ENCODE results near the gene SRPK3.
"Not testable (repeated sequence)": the region's sequence is repeated elsewhere in the genome, so short reads cannot be mapped to it uniquely, and the experiment has no call there.

The SRPK3 gene, protein sequence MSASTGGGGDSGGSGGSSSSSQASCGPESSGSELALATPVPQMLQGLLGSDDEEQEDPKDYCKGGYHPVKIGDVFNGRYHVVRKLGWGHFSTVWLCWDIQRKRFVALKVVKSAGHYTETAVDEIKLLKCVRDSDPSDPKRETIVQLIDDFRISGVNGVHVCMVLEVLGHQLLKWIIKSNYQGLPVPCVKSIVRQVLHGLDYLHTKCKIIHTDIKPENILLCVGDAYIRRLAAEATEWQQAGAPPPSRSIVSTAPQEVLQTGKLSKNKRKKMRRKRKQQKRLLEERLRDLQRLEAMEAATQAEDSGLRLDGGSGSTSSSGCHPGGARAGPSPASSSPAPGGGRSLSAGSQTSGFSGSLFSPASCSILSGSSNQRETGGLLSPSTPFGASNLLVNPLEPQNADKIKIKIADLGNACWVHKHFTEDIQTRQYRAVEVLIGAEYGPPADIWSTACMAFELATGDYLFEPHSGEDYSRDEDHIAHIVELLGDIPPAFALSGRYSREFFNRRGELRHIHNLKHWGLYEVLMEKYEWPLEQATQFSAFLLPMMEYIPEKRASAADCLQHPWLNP

DNA sequence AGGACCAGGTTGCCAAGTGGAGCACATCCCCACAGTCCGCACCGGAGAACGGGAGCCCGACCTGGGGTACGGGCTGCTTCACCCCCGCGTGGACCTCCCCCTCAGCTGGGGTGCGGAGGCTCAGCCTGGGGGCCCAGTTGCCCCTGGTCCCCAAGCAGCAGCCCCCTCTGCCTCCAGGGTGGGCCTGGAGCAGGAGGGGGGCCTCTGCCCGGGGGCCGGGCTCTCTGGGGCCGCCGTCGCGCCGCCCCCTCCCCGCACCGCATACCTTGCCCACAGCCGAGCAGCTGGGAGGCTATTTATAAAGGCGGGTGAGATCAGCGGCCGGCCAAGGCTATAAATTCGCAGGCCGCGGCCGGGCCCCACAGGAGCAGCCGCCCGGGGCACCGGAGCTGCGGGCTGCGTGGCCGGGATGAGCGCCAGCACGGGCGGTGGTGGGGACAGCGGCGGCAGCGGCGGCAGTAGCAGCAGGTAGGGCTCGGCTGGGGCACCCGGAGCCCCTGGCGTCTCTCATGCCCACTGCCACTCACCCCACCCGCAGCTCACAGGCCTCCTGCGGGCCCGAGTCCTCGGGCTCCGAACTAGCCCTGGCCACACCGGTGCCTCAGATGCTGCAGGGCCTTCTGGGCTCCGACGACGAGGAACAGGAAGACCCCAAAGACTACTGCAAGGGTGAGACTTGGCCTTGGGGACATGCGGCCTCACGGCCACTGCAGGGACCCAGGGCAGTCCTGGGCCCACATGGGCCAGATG is at the start of gene SRPK3:
SRPK3 (plus strand) TSS at position 364 of the 750 bp plus-strand sequence; CDS start at position 410, 46 bp downstream.
- peak; percentile 72 for DNase-seq (ENCODE audit: low spot score)

DNA sequence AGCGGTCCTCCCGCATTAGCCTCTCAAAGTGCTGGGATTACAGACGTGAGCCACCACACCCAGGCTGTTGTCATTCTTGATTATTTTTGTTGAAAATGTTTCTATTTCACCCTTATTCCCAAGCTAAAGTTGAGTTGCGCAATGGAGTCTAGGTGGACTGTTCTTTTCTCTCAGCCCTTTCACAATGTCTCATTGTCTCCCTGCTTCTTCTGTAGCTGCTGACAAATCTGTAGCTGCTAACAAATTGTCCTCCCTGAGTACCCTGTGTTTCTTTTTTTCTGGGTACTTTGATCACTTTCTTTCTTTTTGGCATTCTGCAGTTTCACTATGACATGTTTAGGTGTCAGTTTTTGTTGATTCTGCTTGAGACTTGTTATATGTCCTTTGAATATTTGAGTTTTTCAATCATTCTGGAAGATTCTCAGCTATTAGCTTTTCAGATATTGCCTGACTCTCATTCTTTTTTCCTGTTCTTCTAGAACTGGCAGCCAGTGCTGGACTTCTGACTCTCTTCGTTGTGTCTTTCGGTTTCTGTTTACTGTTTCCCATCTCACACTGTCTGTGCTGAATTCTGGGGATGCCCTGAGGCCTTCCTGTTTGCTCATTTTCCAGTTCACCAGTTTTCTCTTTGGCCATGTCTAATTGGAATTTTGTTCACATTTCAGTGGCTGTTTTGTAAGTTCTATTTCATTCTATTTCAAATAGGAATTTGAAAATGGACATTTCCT is 49.6 kb upstream of the SRPK3 start:
- DNase-seq (ENCODE audit: low spot score), result no peak

GRCh38 chrX:153731845-153732215 is 49.0 kb upstream of the SRPK3 start:
- DNase-seq (ENCODE audit: low spot score), result no peak

DNA sequence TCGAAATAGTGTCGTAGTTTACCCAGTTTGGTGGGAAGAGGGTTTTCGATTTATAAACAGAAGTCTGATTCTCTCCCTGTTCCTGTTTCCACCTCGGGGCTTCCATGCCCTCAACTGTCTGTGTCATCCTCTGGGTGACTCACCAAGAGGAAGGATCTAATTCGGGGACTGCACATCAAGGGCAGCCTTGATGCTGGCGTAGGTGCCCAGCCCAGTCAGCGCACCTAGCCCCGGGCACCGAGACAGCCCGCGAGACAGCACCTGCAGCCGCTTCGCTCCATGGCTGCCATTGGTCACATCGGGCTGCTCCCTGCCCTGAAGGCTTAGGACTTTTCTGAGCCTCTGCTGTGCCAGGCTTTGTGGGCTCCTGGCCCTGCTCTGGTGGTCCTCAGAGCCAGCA is 48.4 kb upstream of the SRPK3 start:
- DNase-seq (ENCODE audit: low spot score), result no peak

GRCh38 chrX:153733651-153734240 is 47.1 kb upstream of the SRPK3 start:
- DNase-seq (ENCODE audit: low spot score), result no peak

DNA sequence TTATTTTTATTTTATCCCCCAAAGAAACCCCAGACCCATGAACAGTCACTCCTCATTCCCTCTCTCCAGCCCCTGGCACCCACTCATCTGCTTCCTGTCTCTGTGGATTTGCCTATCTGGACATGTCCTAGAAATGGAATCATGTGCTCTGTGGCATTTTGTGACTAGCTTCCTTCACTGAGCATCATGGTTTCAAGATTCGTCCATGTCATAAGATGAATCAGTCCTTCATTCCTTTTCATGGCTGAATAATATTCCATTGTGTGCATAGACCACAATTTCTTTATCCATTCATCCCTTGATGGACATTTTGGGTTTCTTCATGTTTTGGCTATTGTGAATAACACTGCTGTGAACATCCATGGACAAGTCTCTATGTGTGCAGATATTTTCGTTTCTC is 46.0 kb upstream of the SRPK3 start:
- no peak for DNase-seq (ENCODE audit: low spot score)

DNA sequence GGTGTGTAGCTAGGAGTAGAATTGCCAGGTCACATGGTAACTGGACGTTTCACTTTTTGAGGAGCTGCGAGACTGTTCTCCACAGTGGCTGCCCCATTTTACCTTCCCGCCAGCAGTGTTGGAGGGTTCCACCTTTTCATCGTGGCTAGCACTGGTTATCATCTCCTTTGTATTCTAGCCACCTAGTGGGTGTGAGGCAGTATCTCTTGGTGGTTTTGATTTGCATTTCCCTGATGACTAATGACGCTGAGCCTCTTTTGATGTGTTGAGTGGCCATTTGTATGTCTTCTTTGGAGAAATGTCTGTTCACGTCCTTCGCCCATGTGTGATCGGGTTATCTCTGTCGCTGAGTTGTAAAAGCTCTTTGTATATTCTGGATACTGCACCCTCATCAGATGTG is 45.6 kb upstream of the SRPK3 start:
- no peak for DNase-seq (ENCODE audit: low spot score)

DNA sequence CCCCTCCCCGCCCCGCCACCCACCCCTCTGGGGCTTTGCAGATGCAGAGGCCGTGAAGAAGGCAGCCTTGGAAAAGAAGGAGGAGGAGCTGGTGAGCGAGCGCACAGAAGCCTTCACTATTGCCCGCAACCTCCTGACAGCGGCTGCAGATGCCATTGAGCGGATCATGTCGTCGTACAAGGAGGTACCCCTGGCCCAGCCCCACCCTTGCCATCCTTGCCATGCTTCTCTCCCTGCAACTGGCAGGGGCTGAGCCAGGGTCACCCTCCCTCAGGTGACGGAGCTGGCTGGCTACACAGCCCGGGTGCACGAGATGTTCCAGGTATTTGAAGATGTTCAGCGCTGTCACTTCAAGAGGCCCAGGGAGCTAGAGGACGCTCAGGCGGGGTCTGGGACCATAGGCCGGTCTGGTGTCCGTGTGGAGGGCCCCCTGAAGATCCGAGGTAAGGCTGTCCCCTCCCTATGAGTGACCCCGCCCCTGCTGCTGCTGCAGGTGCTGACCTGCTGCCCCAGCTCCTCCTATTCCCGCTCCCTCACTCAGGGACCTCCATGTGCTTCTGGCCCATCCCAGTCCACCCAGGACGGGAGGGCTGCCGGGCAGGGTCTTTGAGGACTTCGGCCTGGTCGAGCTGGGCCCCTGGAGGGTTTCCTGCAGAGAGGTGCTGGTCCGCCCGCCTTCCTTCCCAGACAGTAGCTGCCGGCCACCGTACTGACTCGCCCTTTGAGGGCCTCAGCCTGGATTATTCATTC is 44.6 kb upstream of the SRPK3 start:
- no peak for DNase-seq (ENCODE audit: low spot score)

GRCh38 chrX:153736871-153737441 is 43.9 kb upstream of the SRPK3 start:
- DNase-seq (ENCODE audit: low spot score), result no peak

DNA sequence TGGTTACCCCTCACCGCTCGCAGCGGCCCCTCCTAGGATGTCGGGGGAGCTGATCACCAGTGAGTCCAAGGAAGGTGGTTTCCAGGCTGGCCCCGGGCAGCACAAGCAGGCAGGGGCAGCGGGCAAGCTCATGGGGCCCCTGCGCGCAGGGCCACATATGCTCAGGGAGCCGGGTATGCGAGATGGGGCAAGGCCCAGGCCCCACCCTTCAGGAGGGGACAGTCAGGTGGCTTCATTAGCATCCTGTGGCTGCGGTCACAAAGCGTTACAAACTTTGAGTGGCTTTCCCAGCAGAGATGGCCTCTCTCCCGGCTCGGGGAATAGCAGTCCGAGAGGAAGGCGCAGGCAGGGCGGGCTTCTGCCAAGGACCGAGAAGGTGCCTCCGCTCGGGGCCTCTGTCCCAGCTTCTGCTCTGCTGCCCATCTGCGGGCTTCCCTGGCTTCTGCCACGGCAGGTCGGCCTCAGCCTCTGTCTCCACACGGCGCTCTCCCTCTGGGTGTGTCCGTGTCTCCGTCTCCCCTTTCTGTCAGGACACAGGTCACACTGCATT is 42.7 kb upstream of the SRPK3 start:
- DNase-seq (ENCODE audit: low spot score), result no peak

- DNase-seq (ENCODE audit: low spot score), result no peak
Observed at GRCh38 chrX:153739754-153740486, 40.9 kb upstream of the SRPK3 start.

GRCh38 chrX:153740631-153741222 is 40.1 kb upstream of the SRPK3 start:
- no peak for DNase-seq (ENCODE audit: low spot score)

DNA sequence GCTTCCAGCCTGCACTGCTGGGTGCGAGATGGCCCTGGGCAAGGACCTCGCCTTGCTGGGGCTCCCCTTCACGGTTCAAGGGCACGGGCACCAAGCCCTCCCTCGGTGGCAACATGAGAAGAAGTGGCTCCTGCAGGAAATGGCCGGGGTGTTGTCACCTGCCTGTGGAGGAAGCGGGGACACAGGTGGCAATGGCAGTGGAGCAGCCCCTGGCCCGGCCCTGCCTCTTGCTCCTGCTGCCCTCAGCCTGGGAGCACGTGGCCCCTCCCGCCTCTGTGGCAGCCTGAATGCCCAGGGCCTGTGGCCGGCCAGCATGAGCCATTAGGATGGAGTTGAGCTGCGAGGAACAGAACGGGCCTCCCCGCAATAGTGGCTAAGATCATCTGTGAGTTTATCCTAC is 39.4 kb upstream of the SRPK3 start:
- no peak for DNase-seq (ENCODE audit: low spot score)

- not testable (repeated sequence) for DNase-seq (ENCODE audit: low spot score)
Observed at GRCh38 chrX:153742111-153742510, 38.7 kb upstream of the SRPK3 start.

GRCh38 chrX:153742796-153743467 is 37.9 kb upstream of the SRPK3 start:
- DNase-seq (ENCODE audit: low spot score), result not testable (repeated sequence)

DNA sequence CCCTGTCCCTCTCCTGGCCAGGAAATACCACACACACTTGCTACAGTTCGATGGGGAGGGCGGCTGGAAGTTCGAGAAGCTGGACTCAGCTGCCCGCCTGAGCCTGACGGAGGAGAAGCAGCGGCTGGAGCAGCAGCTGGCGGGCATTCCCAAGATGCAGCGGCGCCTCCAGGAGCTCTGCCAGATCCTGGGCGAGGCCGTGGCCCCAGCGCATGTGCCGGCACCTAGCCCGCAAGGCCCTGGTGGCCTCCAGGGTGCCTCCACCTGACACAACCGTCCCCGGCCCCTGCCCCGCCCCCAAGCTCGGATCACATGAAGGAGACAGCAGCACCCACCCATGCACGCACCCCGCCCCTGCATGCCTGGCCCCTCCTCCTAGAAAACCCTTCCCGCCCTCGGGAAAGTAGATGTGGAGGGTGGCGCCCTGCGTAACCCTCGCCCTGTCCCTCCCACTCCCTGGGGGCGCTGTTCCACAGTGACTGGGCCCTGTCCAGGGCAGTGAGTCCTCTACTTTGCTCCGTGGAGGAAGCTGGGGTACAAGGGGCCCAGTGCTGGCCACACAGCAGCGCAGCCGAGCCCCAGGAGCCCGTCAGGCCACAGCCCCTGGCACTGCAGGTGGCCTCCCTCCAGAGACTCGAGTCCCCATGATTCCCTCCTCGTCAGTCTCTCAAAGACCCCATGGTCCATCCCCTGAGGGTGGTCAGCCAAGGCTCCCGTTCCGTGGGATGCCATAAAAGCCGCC is 37.2 kb upstream of the SRPK3 start:
- DNase-seq (ENCODE audit: low spot score), result not testable (repeated sequence)

GRCh38 chrX:153744210-153745066 is 36.4 kb upstream of the SRPK3 start:
- no peak for DNase-seq (ENCODE audit: low spot score)

All from hepatic stellate cell (primary cell).